Measurements from ENCODE around the gene UBE2D3. TPM values are rescaled to one million over a fixed set of nuclear protein-coding genes. Genes with fewer than 3 reads are reported as not detected.

Gene UBE2D3
- total and polyA plus RNA-seq, 8 donors, result 143 to 398 (median 277) TPM

- intact Hi-C loops (cut with DNase I; ENCODE audit: low total_unique reads), result no loop called here
- DNase-seq, result no peak
- Histone ChIP-seq H3K27ac (no peak overlapping the region), H3K4me3 (no peak overlapping the region), H3K4me1 (peaks cover 0 to 17% (median 0%) of the 10 kb centered on the region in 4 donors), H3K36me3 (no peaks in the 10 kb centered on the region), H3K9me3 (no peaks in the 10 kb centered on the region), H3K27me3 (no peaks in the 10 kb centered on the region)
- WGBS, 5 donors, result 85 to 92% (median 88%) methylated on average over 2 of the region's 2 CpGs
- TF ChIP-seq EP300 (IDR thresholded peaks at IDR 0.05) (no peak), POLR2A (IDR thresholded peaks at IDR 0.05) (no peak), POLR2AphosphoS5 (IDR thresholded peaks at IDR 0.05) (no peak), CTCF (IDR thresholded peaks at IDR 0.05) (no peak)
These were observed 44.3 kb downstream of the UBE2D3 start for GRCh38 chr4:102783006-102783405.

- no peak overlapping the region for H3K27ac ChIP-seq
- DNase-seq, result no peak
- intact Hi-C loops (cut with DNase I; ENCODE audit: low total_unique reads), result no loop called here
- WGBS, 5 donors, result 78 to 91% (median 84%) methylated on average over 1 of the region's 1 CpG
- H3K4me3 ChIP-seq, result no peak overlapping the region
- no peaks in the 10 kb centered on the region for H3K27me3 ChIP-seq
- no peak for TF ChIP-seq CTCF (IDR thresholded peaks at IDR 0.05)
- TF ChIP-seq POLR2A (IDR thresholded peaks at IDR 0.05), result no peak
- TF ChIP-seq POLR2AphosphoS5 (IDR thresholded peaks at IDR 0.05), result no peak
- no peak for TF ChIP-seq EP300 (IDR thresholded peaks at IDR 0.05)
- no peaks in the 10 kb centered on the region for H3K9me3 ChIP-seq
- peaks cover 0 to 17% (median 0%) of the 10 kb centered on the region in 4 donors for H3K4me1 ChIP-seq
- H3K36me3 ChIP-seq, result no peaks in the 10 kb centered on the region
These were observed 45.8 kb downstream of the UBE2D3 start for GRCh38 chr4:102781570-102781969.

- peak overlapping the region in 1 of 5 donors; percentile 30 for H3K27ac ChIP-seq
- peak in 1 of 3 donors; percentile 25 for TF ChIP-seq POLR2AphosphoS5 (IDR thresholded peaks at IDR 0.05)
- TF ChIP-seq EP300 (IDR thresholded peaks at IDR 0.05), result no peak
- TF ChIP-seq POLR2A (IDR thresholded peaks at IDR 0.05), result no peak
- no peak for TF ChIP-seq CTCF (IDR thresholded peaks at IDR 0.05)
These were observed 46.7 kb downstream of the UBE2D3 start for GRCh38 chr4:102780476-102781144.

GRCh38 chr4:102779204-102779603 is 48.1 kb downstream of the UBE2D3 start:
- intact Hi-C loops (cut with DNase I; ENCODE audit: low total_unique reads), result no loop called here
- Histone ChIP-seq H3K4me3 (no peak overlapping the region), H3K27ac (peak overlapping the region in 3 of 5 donors; percentile 2 to 14 (median 5)), H3K27me3 (no peaks in the 10 kb centered on the region), H3K4me1 (peaks cover 0 to 17% (median 0%) of the 10 kb centered on the region in 4 donors), H3K36me3 (no peaks in the 10 kb centered on the region), H3K9me3 (no peaks in the 10 kb centered on the region)
- no peak for DNase-seq
- no peak for TF ChIP-seq POLR2AphosphoS5 (IDR thresholded peaks at IDR 0.05)
- TF ChIP-seq POLR2A (IDR thresholded peaks at IDR 0.05), result no peak
- no peak for TF ChIP-seq EP300 (IDR thresholded peaks at IDR 0.05)
- TF ChIP-seq CTCF (IDR thresholded peaks at IDR 0.05), result no peak
- WGBS, 5 donors, result 46 to 68% (median 49%) methylated on average over 4 of the region's 4 CpGs

More at GRCh38 chr4:102780476-102781144, 46.7 kb downstream of the UBE2D3 start:
- Histone ChIP-seq H3K9me3 (no peaks in the 10 kb centered on the region), H3K36me3 (no peaks in the 10 kb centered on the region), H3K27me3 (no peaks in the 10 kb centered on the region), H3K4me1 (peaks cover 0 to 17% (median 0%) of the 10 kb centered on the region in 4 donors), H3K4me3 (no peak overlapping the region)
- intact Hi-C loops (cut with DNase I; ENCODE audit: low total_unique reads), result no loop called here
- DNase-seq, result peak in 1 of 2 donors; percentile 81
- 82 to 93% (median 91%) methylated on average over 5 of the region's 5 CpGs for WGBS, 5 donors
